SU-DHL-6 (cell line): Measurements from ENCODE around the gene GOLGA7B.

Experiments used
- CTCF ChIP-seq: fragments of 200-600 bp; sonication (generic); IDR thresholded peaks from one replicate; pipeline ENCODE4 v1.5.1; 2017; ENCODE audit warnings: antibody characterized with exemption, mild to moderate bottlenecking, low read length, moderate library complexity; ENCODE audit not compliant: insufficient read depth, poor library complexity, severe bottlenecking
- EZH2phosphoT487 ChIP-seq: fragments of 200-600 bp; sonication (generic), shearing (Covaris generic); conservative IDR thresholded peaks from 2 replicates; pipeline ENCODE4 v1.6.1; 2018; ENCODE audit warnings: mild to moderate bottlenecking, antibody characterized with exemption, low read length, moderate library complexity, mixed read lengths

GRCh38 chr10:97907830-97908229 lies 58.2 kb downstream of the GOLGA7B start:
- TF ChIP-seq CTCF (no peak), EZH2phosphoT487 (no peak)
